ENCODE results near the gene DOCK1.

DOCK1 gene

DNA sequence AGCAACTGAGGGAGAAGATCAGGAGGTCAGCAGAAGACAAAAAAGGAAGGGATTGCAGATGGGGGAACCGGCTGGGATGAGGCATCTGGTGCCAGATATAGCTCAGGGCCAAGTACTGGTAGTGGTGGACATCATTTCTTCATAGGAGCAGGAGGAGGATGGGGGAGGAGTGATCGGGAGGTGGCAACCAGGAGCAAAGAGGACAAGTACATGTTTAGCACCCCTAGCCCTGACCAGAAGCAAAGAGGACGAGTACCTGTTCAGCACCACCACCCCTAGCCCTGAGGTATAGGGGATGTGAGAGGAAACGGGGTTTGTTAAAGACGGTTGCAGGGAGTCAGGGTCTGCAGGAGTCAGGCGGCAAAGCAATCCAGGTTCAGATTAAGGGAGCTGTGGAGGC, 559.3 kb downstream of the DOCK1 start:
- Mint-ChIP-seq H3K27ac (no peak overlapping the region), H3K4me3 (no peak overlapping the region), H3K27me3 (no peaks in the 10 kb centered on the region), H3K9me3 (no peaks in the 10 kb centered on the region), H3K4me1 (no peaks in the 10 kb centered on the region), H3K36me3 (no peaks in the 10 kb centered on the region)

DNA sequence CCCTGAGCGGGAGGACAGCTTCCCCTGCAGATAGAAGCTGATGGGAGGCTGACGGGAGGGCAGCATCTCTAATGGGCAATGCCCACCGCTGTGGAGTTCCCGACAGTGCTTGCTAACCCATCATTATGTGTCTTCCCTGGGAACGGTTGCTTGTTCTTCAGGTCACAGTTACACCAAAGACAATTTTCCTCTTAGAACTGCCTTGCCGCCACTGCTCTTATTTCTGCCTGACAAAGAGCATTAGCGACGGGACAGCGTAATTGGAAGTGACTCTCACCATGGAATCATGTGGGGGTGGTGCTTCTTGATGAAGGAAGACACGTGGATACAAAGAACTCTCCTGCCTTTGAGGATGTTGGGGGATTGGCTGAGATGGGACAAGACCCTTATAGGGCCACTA, 562.6 kb downstream of the DOCK1 start:
- Mint-ChIP-seq H3K27ac (no peak overlapping the region), H3K4me3 (no peak overlapping the region), H3K4me1 (no peaks in the 10 kb centered on the region), H3K27me3 (peaks cover 4% of the 10 kb centered on the region), H3K36me3 (no peaks in the 10 kb centered on the region), H3K9me3 (no peaks in the 10 kb centered on the region)

DNA sequence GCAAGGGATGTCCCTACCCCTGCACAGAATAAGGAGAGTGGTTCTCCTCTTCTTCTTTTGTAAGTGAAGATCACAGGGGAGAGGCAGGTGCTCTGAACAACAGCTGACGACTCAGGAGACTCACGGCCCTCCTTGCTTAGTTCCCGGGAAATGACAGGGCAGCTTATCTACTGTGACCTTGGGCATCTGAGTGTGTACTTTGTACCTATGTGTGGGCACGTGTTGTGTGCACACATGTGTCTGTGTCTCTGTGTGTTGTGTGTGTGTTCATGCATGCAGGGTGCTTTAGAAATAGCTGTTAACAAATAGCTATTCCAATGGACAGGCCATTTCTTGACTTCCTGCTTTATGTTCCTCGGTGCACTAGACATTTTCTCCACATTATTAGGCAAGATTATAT, 563.4 kb downstream of the DOCK1 start:
- Mint-ChIP-seq H3K4me3 (no peak overlapping the region), H3K27me3 (peaks cover 4% of the 10 kb centered on the region), H3K36me3 (no peaks in the 10 kb centered on the region), H3K4me1 (no peaks in the 10 kb centered on the region), H3K9me3 (no peaks in the 10 kb centered on the region), H3K27ac (no peak overlapping the region)

DNA sequence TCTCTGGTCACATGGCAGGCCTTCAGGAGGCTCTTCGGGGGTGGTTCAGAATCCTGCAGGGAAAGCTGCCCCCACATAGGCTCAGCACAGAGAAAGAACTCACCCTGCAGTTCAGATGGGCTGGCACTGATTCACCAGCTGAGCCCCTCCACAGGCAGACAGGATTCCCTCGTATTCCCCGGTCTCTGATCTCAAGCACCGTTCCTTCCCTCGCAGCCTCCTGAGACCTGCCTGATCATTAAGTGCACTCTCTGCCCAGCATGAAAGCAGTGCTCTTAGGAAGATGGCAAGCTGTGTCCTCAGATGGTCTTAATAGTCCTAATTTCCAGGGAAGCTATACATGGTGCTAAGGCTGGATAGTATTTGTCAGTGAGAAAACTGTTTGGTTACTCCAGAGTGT, 565.7 kb downstream of the DOCK1 start:
- H3K27ac Mint-ChIP-seq: no peak overlapping the region
- no peaks in the 10 kb centered on the region for H3K4me1 Mint-ChIP-seq
- H3K27me3 Mint-ChIP-seq: peaks cover 4% of the 10 kb centered on the region
- no peaks in the 10 kb centered on the region for H3K9me3 Mint-ChIP-seq
- H3K4me3 Mint-ChIP-seq: no peak overlapping the region
- H3K36me3 Mint-ChIP-seq: no peaks in the 10 kb centered on the region

DNA sequence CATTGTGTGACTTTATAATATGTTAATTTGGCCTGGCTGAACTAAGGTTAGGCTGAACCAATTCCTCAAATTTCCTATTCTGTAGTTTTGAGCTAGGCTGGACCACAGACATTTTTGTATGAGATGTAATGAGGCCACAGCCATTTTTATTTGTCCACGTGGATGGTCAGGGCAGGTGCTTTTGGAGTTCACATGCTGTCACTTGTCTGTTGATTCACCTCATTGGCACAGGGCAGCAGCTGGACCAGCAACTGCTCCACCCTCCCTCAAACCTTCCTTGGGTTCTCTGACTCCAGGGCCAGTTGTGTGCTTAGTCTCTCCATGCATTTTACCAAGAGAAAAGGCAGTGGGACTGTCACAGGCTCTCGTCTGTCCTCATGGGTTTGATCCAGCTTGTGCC, 567.7 kb downstream of the DOCK1 start:
- Mint-ChIP-seq H3K4me3 (no peak overlapping the region), H3K27me3 (peaks cover 6% of the 10 kb centered on the region), H3K4me1 (no peaks in the 10 kb centered on the region)

DNA sequence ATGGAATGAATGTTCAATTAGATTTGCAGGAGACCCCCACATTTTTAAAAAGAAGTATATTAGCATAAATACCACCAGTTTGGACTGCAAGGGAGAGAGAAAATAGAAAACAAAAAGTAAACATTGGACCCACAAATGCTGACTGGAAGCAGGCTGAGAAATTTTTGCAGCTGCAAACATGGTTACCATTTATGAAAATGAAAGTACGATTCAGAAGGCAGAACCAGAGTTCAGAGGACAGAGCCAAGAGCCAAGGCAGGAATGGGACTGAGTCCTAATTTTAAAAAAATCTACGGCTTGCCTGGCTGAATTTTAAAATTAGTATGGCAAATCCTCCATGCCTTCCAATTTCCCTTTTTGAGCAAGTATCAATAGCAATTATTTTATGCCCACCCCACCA, 569.3 kb downstream of the DOCK1 start:
- H3K27me3 Mint-ChIP-seq: peaks cover 6% of the 10 kb centered on the region
- no peaks in the 10 kb centered on the region for H3K4me1 Mint-ChIP-seq
- H3K36me3 Mint-ChIP-seq: no peaks in the 10 kb centered on the region
- H3K27ac Mint-ChIP-seq: no peak overlapping the region
- no peaks in the 10 kb centered on the region for H3K9me3 Mint-ChIP-seq
- H3K4me3 Mint-ChIP-seq: no peak overlapping the region

More for the DNA sequence above, 567.7 kb downstream of the DOCK1 start:
- H3K9me3 Mint-ChIP-seq: no peaks in the 10 kb centered on the region
- no peaks in the 10 kb centered on the region for H3K36me3 Mint-ChIP-seq
- H3K27ac Mint-ChIP-seq: no peak overlapping the region

DNA sequence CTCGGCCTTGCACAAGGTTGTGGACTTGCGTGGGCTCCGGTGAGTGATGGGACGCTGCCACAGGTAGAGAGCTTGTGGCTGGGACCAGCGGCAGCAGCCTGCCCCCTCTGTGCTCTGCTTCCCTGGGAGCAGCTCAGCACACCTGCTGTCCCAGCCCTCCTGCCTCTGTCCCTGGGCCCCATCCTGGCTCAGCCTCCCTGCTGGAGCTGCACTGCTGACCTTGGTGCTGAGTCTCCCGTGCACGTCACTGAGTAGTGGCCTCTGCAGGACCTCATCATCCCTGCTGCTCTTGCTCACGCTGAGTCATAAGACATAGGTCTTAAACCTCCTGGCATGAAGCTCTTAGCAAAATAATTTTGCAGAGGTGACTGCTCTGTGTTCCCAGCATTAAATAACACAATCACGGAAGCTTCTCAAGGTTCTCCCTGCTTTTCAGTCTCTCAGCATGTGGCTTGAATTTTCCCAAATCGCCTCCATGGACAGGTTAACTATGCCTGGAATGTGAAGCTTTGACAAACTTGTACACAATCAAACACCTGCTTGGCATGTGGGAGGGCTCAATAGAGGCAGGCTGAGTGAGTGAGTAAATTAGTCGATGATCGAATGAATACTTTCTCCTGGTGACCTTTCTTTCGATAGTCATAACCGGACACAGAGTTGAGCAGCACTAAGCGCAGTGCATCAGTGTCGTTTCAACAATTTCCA, 580.1 kb downstream of the DOCK1 start:
- H3K4me1 Mint-ChIP-seq: no peaks in the 10 kb centered on the region
- no peak overlapping the region for H3K27ac Mint-ChIP-seq
- peaks cover 5% of the 10 kb centered on the region for H3K27me3 Mint-ChIP-seq
- H3K4me3 Mint-ChIP-seq: no peak overlapping the region
- H3K9me3 Mint-ChIP-seq: no peaks in the 10 kb centered on the region
- H3K36me3 Mint-ChIP-seq: no peaks in the 10 kb centered on the region

DNA sequence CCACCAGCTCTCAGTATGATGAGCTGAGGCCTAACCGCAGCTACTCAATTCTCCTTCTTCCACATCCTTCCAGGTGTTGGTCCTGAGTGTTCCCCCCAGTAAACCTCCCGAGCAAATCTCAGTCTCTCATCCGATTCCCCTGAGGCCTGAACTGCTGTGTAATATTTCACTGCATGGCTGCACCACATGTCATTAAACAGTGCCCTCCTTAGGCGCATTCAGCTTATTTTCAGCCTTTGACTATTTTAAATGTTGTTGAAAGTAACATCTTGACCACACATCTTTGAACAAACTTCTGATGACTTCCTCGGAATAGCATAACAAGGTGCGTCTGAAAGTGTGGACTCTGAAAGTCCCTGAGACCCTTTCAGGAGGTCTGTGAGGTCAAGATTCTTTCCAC, 581.1 kb downstream of the DOCK1 start:
- no peaks in the 10 kb centered on the region for H3K9me3 Mint-ChIP-seq
- no peak overlapping the region for H3K4me3 Mint-ChIP-seq
- H3K4me1 Mint-ChIP-seq: no peaks in the 10 kb centered on the region
- no peak overlapping the region for H3K27ac Mint-ChIP-seq
- H3K36me3 Mint-ChIP-seq: no peaks in the 10 kb centered on the region
- peaks cover 5% of the 10 kb centered on the region for H3K27me3 Mint-ChIP-seq

DNA sequence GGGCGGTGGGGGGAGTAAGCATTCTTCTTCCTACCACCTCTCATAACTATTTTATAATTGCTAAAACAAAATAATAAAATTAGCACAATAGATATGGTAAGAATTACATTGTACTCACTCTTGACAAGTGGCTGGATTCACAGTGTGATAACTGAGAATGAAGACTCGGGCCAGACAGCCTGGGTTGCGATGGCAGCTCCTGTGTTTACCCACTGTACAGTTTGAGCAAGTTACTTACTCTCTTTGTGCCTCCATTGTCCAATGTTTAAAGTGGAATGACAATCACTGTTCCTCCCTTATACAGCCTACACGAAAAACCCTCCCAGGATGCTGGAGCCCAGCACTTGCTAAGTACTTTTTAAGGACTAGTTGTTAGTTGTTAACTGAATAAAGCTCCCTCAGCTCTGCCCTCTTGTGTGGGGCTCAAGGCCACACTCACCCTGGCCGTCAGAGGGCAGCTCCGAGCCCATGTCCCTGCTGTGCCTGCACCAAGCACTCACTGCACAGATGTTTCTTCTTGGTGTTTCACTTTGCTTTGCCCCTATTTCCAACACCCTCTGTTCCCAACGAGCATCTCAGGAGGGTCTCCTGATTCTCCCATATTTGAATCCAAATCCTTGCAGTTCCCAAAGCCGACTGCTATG, 587.5 kb downstream of the DOCK1 start:
- Mint-ChIP-seq H3K27me3 (peaks cover 8% of the 10 kb centered on the region), H3K36me3 (no peaks in the 10 kb centered on the region), H3K4me3 (no peak overlapping the region), H3K4me1 (no peaks in the 10 kb centered on the region), H3K9me3 (no peaks in the 10 kb centered on the region), H3K27ac (no peak overlapping the region)

DNA sequence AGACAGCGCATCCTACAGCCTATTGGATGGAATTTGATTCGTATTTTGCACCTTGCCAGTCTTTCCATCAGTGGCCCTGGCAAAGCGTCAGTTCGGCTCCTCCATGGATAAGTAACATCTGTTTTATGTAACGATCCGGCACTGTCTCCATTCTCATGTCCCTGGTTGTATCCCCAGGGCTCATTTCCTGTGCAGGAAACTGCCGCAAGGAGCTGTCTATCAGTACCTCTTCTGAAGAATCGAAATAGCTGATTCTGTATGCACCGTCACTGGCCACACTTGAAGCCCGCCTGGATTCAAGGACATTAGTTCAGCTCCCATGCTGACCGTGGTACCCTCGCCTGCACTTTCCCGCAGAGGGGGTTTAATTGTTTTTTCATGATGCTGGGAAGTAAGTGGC, 590.8 kb downstream of the DOCK1 start:
- no peaks in the 10 kb centered on the region for H3K4me1 Mint-ChIP-seq
- no peaks in the 10 kb centered on the region for H3K9me3 Mint-ChIP-seq
- peaks cover 16% of the 10 kb centered on the region for H3K27me3 Mint-ChIP-seq
- no peak overlapping the region for H3K4me3 Mint-ChIP-seq
- no peaks in the 10 kb centered on the region for H3K36me3 Mint-ChIP-seq
- no peak overlapping the region for H3K27ac Mint-ChIP-seq

DNA sequence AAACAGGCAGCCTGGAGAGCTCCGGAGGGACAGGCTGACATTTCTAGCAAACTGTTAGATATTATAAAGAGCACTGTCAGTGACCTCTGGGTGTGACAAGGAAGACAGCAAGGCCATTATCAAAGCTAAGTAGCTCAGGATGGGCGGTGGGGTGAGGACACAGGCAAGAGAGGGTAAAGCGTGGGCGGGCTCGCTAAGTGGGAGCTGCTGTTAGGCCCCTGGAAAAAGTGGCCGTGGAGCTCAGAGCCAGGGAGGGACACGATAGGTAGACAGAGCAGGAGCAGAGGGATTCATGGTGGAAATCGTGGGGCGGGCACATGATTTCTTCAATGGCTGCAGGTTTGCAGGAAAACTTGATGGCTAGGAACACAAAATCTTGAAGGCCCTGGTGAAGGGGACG, 592.5 kb downstream of the DOCK1 start:
- no peaks in the 10 kb centered on the region for H3K9me3 Mint-ChIP-seq
- H3K27ac Mint-ChIP-seq: no peak overlapping the region
- no peaks in the 10 kb centered on the region for H3K36me3 Mint-ChIP-seq
- no peak overlapping the region for H3K4me3 Mint-ChIP-seq
- no peaks in the 10 kb centered on the region for H3K4me1 Mint-ChIP-seq
- peaks cover 20% of the 10 kb centered on the region for H3K27me3 Mint-ChIP-seq

DNA sequence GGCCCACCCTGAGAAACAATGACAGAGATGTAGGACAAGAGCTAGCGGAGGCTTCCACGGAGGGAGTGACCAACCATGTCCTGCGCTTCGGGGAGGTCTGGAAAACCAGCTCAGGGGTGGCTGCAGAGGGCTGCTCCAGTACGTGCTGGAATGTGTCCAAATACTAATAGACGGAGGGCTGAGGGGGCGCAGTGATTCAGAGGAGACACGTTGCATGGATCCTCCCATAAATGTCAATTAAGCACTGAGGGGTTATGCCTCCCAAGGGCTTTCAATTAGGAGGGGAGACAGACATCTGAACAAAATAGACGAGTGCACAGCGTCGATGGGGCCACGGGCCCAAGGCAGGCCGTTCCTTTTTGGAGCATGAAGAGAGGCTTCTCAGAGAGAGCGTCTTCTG, 592.9 kb downstream of the DOCK1 start:
- Mint-ChIP-seq H3K36me3 (no peaks in the 10 kb centered on the region), H3K4me3 (no peak overlapping the region), H3K4me1 (no peaks in the 10 kb centered on the region), H3K27me3 (peaks cover 23% of the 10 kb centered on the region), H3K9me3 (no peaks in the 10 kb centered on the region), H3K27ac (no peak overlapping the region)

DNA sequence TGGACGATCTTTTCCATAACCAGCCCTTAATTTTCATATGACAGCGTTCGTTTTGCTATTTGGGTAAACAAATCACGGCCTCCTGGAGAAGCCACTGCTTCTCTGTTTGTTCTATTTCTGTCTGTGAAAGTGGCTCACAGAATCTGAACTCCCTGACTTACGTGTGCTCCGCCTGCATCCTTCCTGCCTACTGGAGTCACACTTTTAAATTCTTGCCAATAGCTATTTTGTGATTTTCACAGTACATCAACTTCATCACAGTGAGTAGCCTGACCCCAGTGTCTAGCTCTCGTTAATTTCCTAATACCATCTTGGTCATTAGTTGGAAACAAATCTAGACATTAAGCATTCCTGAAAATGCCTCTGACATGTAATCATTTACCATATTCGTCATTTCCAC, 594.9 kb downstream of the DOCK1 start:
- Mint-ChIP-seq H3K4me3 (no peak overlapping the region), H3K36me3 (no peaks in the 10 kb centered on the region), H3K4me1 (no peaks in the 10 kb centered on the region), H3K27me3 (peaks cover 27% of the 10 kb centered on the region), H3K27ac (no peak overlapping the region), H3K9me3 (no peaks in the 10 kb centered on the region)
